NCI-H345 (cell line): ENCODE data around the gene ELOA.
A peak's percentile ranks its signal among the peaks of the same experiment; 100 is the strongest.
"Not testable (repeated sequence)": the region's sequence is repeated elsewhere in the genome, so short reads cannot be mapped to it uniquely, and the experiment has no call there.

Source experiments
- DNase-seq: peaks from one replicate; lab custom pipeline; 2025; lab: John Stamatoyannopoulos, UW

ELOA gene

DNA sequence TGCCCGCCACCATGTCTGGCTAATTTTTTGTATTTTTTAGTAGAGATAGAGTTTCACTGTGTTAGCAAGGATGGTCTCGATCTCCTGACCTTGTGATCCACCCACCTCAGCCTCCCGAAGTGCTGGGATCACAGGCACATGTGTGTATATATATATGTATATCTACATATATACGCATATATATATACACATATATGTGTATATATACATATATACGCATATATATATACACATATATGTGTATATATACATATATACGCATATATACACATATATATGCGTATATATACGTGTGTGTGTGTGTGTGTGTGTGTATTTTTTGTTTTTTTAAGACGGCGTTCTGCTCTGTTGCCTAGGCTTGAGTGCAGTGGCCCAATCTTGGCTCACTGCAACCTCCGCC lies 39.9 kb downstream of the ELOA start:
- DNase-seq, result not testable (repeated sequence)

GRCh38 chr1:23784846-23785245 lies 41.6 kb downstream of the ELOA start:
- no peak for DNase-seq

DNA sequence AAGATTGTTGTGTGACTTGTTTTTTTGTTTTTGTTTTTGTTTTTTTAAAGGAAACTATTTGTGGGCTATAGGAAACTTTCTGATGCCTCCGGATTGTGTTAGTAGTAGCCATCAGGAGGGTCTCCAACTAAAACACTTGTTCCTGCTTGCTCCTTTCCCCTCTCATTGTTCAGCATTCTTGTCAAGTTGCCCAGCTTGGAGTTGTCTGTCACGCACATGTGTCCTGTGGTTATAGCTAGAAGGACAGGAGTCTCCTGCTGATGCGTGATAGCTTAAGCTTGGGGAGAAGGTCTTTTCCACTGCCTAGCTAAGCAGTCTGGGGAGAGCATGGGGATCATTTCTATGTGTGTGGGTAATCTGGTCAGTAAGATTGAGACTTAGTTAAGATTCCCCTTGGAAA lies 44.4 kb downstream of the ELOA start:
- no peak for DNase-seq

GRCh38 chr1:23788695-23789094 lies 45.4 kb downstream of the ELOA start:
- no peak for DNase-seq

- DNase-seq, result peak; percentile 93
Observed at GRCh38 chr1:23790696-23791515, 47.6 kb downstream of the ELOA start, which contains the start of gene LYPLA2. Gene LYPLA2, plus strand, starts transcription at chr1:23791145. Its CDS starts 1,538 bp downstream, at chr1:23792683.

GRCh38 chr1:23791516-23792047 lies 48.3 kb downstream of the ELOA start:
- no peak for DNase-seq

GRCh38 chr1:23792151-23792945 lies 49.1 kb downstream of the ELOA start:
- DNase-seq, result no peak

- no peak for DNase-seq
Observed at GRCh38 chr1:23793018-23793781, 49.9 kb downstream of the ELOA start.

DNA sequence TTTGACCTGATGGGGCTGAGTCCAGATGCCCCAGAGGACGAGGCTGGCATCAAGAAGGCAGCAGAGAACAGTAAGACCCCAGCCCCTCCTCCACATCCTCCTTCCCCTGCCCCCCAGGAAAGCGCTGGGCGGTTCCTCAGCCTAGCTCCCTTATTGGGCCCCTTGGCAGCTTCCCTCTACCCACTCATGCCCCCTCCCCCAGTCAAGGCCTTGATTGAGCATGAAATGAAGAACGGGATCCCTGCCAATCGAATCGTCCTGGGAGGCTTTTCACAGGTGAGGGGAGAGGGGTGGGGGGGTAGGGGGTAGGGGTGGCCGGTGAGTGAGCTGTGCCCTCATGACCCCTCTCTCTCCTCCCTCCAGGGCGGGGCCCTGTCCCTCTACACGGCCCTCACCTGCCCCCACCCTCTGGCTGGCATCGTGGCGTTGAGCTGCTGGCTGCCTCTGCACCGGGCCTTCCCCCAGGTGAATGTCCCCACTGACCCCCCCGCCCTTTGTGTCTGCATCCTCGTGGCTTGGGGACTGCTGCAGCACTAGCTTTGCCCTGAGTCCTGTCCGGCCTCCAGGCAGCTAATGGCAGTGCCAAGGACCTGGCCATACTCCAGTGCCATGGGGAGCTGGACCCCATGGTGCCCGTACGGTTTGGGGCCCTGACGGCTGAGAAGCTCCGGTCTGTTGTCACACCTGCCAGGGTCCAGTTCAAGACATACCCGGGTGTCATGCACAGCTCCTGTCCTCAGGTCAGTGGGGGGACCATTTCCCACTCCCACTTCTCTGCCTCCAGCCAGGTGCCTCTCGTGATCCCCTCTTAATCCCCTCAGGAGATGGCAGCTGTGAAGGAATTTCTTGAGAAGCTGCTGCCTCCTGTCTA lies 50.8 kb downstream of the ELOA start:
- DNase-seq, result no peak

- DNase-seq, result not testable (repeated sequence)
Observed at GRCh38 chr1:23794732-23795182, 51.5 kb downstream of the ELOA start.

- no peak for DNase-seq
Observed at GRCh38 chr1:23795676-23796465, 52.6 kb downstream of the ELOA start.

- no peak for DNase-seq
Observed at GRCh38 chr1:23796466-23797271, 53.4 kb downstream of the ELOA start.

DNA sequence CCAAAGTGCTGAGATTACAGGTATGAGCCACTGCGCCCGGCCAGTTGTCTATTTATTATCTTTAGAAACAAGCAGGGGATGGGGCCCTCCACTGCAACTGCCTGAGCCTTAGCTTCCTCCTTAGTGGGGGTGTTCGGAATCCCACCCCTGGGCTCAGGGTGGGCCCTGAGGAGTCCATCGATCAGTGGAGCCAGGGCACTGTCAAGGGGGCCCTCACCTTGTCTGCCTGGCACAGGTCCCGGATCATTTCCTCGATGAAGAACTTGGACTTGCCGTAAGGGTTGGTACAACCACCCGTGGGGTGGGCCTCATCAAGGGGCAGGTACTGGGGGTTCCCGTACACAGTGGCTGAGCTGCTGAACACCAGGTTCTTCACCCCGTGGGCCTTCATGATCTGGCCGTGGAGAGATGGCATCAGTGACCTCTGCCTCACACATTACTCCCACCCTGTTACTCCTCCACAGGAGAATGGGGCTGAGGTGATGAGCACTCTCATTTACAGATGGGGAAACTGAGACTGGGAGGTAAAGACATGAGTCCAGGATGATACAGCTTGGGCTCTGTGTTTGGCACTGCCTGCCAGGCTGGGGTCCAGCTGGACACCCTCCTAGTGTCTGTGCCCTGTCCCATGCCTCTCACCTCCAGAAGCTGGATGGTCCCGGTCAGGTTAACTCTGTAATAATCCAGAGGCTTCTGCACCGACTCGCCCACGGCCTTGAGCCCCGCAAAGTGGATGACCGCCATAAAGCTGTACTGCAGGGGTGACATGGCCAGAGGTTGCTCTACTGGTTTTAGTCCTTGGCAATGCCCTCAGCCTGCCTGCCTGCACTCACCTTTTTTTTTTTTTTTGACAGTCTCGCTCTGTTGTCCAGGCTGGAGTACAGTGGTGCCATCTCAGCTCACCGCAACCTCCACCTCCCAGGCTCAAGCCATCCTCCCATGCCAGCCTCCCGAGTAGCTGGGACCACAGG lies 54.5 kb downstream of the ELOA start:
- DNase-seq, result no peak

DNA sequence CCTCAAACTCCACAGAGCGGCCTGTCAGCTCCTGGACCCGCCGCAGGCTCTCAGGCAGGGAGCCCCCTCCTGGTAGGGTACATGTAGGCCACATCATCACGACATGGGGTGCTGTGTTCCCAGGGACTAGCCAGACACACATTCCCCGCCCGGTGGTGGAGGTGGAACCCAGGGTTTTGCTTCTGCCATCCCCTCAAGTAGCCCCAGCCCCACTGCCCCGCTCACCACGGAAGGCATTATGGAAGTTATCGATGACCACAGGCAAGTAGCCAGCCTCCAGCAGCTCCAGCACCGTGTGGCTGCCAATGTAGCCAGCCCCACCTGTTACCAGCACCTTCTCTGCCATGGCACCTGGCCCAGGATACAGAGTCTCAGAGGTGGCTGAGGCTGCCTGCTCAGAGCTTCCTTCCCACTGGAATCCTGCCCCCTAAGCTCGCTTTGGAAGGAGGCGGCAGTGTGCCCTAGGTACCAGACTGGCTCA lies 55.4 kb downstream of the ELOA start:
- no peak for DNase-seq

- DNase-seq, result no peak
Observed at GRCh38 chr1:23799255-23799569, 55.9 kb downstream of the ELOA start.

DNA sequence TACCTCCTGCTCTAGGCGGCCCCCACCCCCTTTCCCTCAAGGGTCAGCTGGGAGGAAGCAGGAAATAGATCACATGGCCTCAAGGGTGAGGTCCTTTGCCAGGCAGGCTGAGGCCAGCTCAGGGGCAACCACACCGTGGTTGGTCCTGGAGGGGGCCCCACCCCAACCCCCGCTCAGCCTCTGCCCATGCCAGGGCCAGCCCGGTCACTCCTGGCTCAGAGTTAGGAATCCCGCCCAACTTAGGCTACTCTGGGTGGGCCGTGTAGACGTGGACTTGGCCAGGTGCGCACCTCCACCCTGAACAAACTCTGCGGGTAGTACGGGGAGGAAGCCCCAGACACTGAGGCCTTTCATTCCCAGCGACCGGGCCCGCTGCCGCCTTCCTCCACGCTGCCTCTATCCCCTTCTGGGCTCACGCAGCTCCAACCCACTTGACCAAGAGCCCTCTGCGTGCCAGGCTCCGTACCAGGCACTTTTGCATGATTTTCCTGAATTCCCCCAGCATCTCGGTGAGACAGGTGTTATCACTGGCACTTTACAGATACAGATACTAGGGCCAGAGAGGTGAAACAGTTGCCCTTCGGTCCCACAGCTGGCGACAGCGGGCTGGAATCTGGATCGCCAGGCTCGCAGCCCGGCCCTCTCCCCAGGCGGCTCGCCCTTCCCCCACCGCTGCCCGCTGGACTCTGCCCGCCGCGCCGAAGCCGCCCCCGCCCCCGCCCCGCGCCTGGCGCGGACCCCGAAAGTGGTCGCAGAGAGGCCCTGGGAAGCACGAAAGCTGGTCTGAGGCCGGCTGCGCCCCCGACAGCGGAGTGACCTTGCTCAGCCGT lies 56.5 kb downstream of the ELOA start:
- DNase-seq, result no peak
